22Rv1 (cell line): ENCODE results near the gene WTIP.

Experiments
- CTCF ChIP-seq: fragments of 450-650 bp; IDR thresholded peaks from 2 replicates; pipeline ENCODE4 v1.5.1; 2017; ENCODE audit warnings: mild to moderate bottlenecking
- ZFX ChIP-seq: fragments of 450-650 bp; IDR thresholded peaks from 2 replicates; pipeline ENCODE4 v1.6.1; 2017; ENCODE audit warnings: antibody characterized with exemption, borderline replicate concordance

GRCh38 chr19:34484328-34484727 is 2.8 kb downstream of the WTIP start:
- TF ChIP-seq CTCF (no peak), ZFX (no peak)
